Measurements from ENCODE around the gene SON.
"Not testable (repeated sequence)": the region's sequence is repeated elsewhere in the genome, so short reads cannot be mapped to it uniquely, and the experiment has no call there.

The SON gene, protein sequence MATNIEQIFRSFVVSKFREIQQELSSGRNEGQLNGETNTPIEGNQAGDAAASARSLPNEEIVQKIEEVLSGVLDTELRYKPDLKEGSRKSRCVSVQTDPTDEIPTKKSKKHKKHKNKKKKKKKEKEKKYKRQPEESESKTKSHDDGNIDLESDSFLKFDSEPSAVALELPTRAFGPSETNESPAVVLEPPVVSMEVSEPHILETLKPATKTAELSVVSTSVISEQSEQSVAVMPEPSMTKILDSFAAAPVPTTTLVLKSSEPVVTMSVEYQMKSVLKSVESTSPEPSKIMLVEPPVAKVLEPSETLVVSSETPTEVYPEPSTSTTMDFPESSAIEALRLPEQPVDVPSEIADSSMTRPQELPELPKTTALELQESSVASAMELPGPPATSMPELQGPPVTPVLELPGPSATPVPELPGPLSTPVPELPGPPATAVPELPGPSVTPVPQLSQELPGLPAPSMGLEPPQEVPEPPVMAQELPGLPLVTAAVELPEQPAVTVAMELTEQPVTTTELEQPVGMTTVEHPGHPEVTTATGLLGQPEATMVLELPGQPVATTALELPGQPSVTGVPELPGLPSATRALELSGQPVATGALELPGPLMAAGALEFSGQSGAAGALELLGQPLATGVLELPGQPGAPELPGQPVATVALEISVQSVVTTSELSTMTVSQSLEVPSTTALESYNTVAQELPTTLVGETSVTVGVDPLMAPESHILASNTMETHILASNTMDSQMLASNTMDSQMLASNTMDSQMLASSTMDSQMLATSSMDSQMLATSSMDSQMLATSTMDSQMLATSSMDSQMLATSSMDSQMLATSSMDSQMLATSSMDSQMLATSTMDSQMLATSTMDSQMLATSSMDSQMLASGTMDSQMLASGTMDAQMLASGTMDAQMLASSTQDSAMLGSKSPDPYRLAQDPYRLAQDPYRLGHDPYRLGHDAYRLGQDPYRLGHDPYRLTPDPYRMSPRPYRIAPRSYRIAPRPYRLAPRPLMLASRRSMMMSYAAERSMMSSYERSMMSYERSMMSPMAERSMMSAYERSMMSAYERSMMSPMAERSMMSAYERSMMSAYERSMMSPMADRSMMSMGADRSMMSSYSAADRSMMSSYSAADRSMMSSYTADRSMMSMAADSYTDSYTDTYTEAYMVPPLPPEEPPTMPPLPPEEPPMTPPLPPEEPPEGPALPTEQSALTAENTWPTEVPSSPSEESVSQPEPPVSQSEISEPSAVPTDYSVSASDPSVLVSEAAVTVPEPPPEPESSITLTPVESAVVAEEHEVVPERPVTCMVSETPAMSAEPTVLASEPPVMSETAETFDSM (N-terminal part only)

GRCh38 chr21:33542640-33543504, at the start of gene SON:
Gene SON, plus strand, starts transcription at chr21:33543038. Its CDS starts 55 bp downstream, at chr21:33543093.
- peak; percentile 57 for DNase-seq

DNA sequence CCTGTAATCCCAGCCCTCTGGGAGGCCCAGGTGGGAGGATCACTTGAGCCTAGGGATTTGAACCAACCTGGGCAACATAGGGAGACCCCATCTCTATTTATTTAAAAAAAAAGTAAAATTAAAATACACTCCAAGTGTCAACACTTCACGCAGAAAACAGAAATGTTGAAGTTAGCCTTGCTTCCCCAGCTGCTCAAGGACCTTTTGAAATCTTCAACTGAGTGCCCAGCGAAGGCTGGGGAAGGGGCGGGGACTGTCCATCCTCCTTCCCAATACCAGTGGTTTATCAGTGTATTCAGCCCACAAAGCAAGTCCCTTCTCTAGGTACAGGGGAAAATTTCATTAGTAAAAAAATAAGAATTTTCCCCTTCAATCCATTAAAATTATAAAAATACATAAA, 49.1 kb upstream of the SON start:
- DNase-seq: no peak

GRCh38 chr21:33495743-33496142, 47.1 kb upstream of the SON start:
- no peak for DNase-seq

- no peak for DNase-seq
Observed at GRCh38 chr21:33496345-33496744, 46.5 kb upstream of the SON start.

- no peak for DNase-seq
Observed at GRCh38 chr21:33505833-33506232, 37.0 kb upstream of the SON start.

GRCh38 chr21:33507003-33507402, 35.8 kb upstream of the SON start:
- not testable (repeated sequence) for DNase-seq

DNA sequence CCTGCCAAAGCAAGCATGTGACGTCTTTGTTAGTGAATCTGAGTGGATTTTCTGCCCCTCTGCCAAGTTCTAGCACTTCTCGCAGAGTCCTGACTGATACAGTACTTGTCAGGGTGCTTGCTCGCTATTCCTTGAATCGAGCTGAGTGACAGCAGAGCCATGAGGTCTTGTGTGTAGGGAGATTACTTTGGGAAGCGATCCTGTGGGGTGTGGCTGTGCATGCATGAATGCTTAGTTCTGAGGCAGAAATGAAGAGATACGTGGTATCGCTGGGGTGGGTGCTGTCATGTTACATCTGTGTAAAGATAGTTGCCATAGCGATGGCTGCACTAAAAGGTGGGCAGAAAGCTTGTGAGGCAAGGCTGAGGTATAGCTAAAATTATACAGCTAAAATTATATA, 32.0 kb upstream of the SON start:
- DNase-seq: no peak

DNA sequence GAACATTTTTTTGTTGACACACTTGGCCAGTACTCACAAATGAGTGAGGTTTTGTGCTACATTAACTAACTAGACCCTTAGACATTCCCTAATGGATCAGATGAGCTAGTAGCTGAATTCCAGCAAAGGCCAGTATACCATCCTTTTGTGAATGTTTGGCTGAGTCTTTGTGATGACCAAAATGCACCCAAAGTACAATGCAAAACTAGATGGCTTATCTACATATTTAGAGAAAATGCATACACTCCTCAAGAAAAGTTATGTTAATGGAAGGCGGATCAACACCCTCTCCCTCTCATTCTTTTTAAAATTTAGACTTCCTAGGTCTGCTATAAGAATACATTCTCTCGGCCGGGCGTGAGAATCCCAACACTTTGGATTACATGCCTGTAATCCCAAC, 31.2 kb upstream of the SON start:
- DNase-seq: no peak

DNA sequence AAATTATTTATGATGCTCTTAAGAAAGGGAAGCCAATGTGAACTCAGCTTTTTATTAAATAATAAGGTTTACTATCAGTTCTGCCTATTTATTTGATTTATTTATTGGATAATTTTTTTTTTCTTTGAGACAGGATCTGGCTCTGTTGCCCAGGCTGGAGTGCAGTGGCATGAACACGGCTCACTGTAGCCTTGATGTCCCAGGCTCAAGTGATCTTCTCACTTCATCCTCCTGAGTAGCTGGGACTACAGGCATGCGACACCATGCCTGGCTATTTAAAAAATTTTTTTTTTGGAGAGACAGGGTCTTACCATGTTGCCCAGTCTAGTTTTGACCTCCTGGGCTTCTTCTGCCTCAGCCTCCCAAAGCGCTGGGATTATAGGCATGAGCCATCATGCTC, 30.4 kb upstream of the SON start:
- no peak for DNase-seq

GRCh38 chr21:33514229-33514628, 28.6 kb upstream of the SON start:
- DNase-seq: no peak

GRCh38 chr21:33518899-33519298, 23.9 kb upstream of the SON start:
- DNase-seq: no peak

GRCh38 chr21:33522297-33522952, 20.4 kb upstream of the SON start:
- DNase-seq: no peak

DNA sequence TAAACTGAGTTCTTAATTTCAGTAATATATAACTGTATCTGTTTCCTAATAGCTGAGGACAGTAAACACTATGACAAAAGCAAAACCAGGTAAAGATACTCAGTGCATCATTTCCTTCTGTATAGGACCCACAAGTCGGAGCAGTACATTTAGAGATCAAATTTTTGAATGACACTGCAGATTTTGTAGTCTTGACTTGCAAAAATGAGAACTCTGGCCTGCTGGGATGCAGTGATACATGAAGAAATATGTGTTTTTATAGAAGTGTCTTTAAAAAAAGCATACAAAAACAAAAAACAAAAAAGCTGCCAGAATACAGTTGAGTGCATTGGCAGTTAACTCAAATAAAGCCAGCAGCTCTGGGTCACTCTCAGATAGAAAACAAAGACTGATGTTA, 19.9 kb upstream of the SON start:
- DNase-seq: no peak

GRCh38 chr21:33531007-33531406, 11.8 kb upstream of the SON start:
- DNase-seq: no peak

GRCh38 chr21:33537212-33537611, 5.6 kb upstream of the SON start:
- no peak for DNase-seq

DNA sequence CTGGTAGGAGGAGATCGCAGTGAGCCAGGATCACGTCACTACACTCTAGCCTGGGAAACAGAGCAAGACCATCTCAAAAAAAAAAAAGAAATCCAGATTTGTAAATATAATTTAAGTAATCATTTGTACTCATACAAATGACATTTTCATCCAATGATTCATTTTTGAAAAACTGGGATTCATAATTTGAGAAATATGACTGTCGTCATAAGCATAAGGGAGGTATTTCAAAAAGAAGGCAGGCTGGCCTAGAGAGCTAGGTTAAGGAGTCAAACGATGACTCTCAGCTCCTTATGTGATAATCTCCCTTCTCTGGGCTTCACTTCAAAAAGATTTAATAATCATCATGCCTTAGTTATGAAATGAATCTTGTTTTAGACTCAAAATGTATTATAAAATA, 3.2 kb upstream of the SON start:
- DNase-seq: no peak

- no peak for DNase-seq
Observed at GRCh38 chr21:33540711-33541104, 2.1 kb upstream of the SON start.

DNA sequence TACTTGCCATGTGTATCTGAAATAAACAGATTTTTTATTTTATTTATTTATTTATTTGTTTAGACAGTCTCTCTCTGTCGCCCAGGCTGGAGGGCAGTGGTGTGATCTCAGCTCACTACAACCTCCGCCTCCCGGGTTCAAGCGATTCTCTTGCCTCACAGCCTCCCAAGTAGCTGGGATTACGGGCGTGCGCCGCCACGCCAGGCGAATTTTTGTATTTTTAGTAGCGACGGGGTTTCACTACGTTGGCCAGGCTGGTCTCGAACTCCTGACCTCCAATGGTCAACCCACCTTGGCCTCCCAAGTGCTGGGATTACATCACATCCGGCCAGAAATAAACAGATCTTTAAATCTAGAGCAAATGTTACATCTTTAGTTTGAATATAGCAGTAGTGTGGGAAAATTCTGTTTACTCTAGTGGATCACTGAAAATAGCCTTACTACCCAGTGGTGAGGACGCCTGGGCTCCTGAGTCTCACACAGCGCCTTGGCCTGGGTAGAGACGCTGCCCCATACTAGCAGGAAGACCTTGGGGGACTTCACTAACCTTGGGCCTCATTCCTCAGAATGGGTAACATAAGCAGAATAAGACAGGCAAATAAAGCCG, 1.6 kb upstream of the SON start:
- no peak for DNase-seq

DNA sequence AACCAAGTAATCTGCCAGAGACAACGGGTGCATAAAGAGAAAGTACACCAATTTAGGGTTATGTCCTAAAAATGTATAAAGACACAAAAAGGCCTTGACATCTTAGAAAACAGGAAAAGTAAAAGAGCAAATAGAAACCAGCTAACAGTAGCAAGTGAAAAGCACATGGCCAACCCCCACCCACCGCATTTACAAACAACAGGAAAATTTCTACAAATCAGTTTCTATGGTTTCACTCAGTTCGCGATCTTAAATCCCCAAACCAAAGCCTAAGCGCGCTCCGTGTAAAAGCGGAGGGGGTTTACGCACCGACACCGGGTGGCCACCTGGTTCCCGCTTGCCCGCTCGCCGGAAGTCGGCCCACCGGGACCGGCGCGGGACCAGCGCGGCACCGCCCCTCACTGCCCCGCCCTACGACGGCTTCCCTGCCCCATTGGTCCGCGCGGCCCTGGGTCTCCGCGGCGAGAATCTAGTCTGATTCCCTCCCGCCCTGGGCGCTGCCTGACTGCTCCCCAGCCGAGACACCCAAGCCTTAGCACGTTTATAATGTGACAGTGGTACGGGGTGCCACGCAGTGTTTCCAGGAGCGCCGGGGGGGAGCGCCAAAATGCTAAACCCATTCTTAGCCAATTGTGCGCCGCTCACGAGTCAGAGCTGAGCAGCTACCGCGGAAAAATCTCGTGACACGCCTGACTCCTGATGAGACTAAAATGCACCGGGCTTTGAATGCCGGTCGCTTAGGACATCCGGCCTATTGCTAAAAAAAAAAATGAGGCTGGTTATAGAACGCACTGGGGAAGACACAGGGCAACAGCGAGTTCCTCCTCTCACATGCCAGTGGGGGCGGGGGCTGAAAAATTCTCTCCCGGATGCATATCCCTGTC, 840 bp upstream of the SON start, which contains the start of gene GART:
Gene GART, minus strand, starts transcription at position 362 of the 884 bp plus-strand sequence. CDS start 2,802 bp downstream, outside the sequence.
- no peak for DNase-seq
